Activated CD8-positive, alpha-beta memory T cell treated with anti-CD3 and anti-CD28 coated beads for 1 hour (primary cell): ENCODE results near the gene PSMB8.

Experiments
- DNase-seq, 2 donors: peaks; one replicate each; pipeline ENCODE4 v3.0.0-alpha.2; 2020; ENCODE audit warnings: low read depth in 1 of 2; ENCODE audit errors: extremely low read depth in 1 of 2

The PSMB8 gene

DNA sequence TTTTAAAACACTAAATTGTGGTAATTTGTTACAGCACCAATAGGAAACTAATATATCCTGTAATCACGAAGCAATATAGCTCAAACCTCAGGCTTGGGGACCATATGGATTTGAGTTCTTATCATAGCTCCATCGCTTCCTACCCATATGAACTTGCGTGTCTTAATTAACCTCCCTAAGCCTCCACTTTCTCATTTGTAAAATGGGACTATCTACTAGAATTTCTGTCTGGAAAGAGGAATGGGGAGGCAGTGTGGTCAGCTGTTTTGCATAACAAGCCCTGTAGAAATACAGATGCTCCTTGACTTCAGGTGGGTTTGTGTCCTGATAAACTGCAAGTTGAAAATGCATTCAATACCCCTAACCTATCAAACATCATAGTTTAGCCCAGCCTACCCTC is 44.1 kb downstream of the PSMB8 start:
- no peak for DNase-seq

DNA sequence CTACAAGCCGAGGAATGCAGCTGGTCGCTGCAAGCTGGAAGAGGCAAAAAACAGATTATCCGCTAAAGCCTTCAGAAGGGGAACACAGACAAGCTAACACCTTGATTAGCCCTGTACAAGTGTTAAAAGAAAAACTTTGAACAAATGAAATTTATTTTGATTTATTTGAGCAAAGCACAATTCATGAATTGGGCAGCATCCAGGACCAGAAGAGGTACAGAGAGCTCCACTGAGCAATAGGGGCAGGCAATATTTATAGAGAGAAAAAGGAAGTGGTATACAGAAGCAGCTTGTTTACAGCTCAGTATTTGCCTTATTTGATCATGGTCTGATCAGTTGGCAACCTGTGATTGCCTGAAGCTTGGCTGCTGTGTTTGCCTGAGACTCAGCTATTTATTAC is 44.7 kb downstream of the PSMB8 start:
- no peak for DNase-seq

DNA sequence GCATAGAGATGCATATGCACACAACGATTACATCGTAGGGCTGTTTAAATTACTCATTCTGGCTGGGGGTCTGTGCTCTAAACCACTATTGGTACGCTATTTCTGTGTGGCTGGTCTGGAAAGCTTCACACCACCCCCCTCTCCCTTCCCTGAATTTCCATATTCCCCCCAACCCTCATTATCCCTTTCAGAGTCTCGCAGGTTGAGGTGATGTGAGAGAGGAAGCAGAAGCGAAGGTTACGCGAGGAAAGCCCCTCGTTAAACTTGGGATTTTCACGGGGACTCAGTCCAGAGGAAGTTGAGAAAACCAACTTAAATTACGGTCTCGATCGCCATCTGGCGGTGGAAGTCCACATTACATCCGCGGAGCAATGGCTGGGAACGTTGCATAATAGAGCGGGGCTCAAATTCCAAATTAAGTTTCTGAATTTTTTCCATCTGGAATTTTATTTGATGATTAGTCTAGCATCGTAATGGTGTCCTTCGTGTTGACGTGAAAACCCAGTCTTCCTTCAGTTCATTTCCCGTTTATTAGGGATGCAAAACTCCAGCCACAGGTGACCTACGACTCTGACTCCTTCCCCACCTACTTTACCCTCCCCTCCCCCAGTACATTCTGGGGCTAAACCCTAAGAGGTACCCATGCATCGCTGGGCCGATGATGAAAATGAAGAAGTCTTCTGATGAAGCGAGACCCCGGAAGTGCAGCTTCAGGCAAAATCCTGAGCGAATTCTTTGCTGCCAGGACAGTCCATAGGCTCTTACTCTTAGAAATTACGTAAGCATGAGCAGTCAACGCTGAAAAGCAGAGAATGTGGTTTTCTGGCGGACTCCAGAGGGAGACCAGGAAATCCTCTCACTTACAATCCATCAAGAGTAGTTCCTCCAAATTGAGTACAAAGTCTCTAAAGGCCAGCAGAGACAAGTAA is 46.7 kb downstream of the PSMB8 start:
- peak; percentile 53 to 70 for DNase-seq

DNA sequence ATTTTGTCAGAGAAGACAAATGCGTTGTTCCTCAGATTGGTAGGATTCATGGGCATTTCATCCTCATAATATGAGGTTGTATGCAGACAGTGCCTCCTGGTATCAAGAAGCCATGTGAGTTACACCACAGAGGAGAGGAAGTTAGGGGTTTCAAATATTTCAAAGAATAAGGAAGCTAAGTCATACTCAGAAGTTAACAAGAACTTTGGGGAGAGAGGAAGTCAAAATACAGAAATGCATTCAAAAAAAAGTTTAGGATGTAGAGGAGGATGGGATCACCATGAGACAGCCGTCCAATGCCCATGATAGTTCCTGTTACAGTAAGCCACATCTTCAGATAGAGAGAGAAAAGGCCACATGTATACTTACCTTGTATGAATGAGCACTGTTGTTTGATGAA is 49.3 kb downstream of the PSMB8 start:
- no peak for DNase-seq

DNA sequence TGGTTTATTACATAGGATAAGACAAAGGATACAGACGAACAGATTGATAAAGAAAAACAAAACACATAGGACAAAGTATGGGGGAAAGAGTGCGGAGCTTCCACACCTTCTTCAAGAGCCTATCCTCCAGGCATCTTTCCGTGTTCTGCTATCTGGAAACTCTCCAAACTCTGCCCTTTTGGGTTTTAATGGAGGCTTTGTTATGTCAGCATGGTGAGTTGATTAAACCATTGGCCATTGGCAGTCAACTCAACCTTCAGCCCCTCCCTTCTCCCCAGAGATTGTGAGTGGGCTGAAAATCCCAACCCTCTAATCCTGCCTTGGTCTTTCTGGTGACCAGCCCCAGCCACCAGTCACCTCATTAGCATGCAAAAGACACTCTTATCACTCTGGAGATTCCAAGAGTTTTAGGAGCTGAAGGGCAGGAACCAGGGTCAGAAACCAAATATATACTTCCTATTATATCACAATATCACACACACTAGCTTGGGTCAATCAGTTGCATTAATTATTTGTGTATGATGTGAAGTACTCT is 50.9 kb downstream of the PSMB8 start:
- DNase-seq = no peak
